Measurements from ENCODE around the gene GARNL3. TPM values are rescaled to one million over a fixed set of nuclear protein-coding genes. Genes with fewer than 3 reads are reported as not detected.

GARNL3 gene
- total RNA-seq, 1 donor from 2014 or later = 2.4 TPM

GRCh38 chr9:127415657-127416056 lies 151.1 kb downstream of the GARNL3 start:
- DNase-seq = no peak

- no peak for DNase-seq
Measured at GRCh38 chr9:127417131-127418036, 152.8 kb downstream of the GARNL3 start.

- peak; percentile 46 for DNase-seq
Measured at GRCh38 chr9:127418037-127418471, 153.5 kb downstream of the GARNL3 start.

GRCh38 chr9:127419348-127419747 lies 154.8 kb downstream of the GARNL3 start:
- DNase-seq = no peak

GRCh38 chr9:127421057-127421456 lies 156.5 kb downstream of the GARNL3 start:
- DNase-seq = no peak

GRCh38 chr9:127422133-127422782 lies 157.7 kb downstream of the GARNL3 start:
- no peak for DNase-seq

GRCh38 chr9:127422787-127423186 lies 158.2 kb downstream of the GARNL3 start:
- no peak for DNase-seq

- no peak for DNase-seq
Measured at GRCh38 chr9:127423476-127423933, 158.9 kb downstream of the GARNL3 start.

GRCh38 chr9:127423934-127424675 lies 159.5 kb downstream of the GARNL3 start, which contains the start of gene ZNF79:
TSS of gene ZNF79 (plus strand) at chr9:127424382. CDS start at chr9:127424788, 406 bp downstream.
- peak; percentile 97 for DNase-seq

GRCh38 chr9:127424676-127424999 lies 160.1 kb downstream of the GARNL3 start:
- no peak for DNase-seq

GRCh38 chr9:127426756-127427155 lies 162.2 kb downstream of the GARNL3 start:
- DNase-seq = no peak

GRCh38 chr9:127428348-127428747 lies 163.8 kb downstream of the GARNL3 start:
- no peak for DNase-seq

GRCh38 chr9:127430415-127430814 lies 165.8 kb downstream of the GARNL3 start:
- no peak for DNase-seq

- DNase-seq = no peak
Measured at GRCh38 chr9:127437497-127438264, 173.1 kb downstream of the GARNL3 start.

GRCh38 chr9:127438394-127438793 lies 173.8 kb downstream of the GARNL3 start:
- no peak for DNase-seq

Other genes starting within 250 kb of the GARNL3 start
- 12.3 and 14.9 TPM in 2 replicates for gene ANGPTL2, start 142.1 kb upstream of the GARNL3 start, total RNA-seq
- 10.1 and 11.9 TPM in 2 replicates for gene SLC2A8, start 132.4 kb downstream of the GARNL3 start, total RNA-seq
- 11.8 and 14.8 TPM in 2 replicates for gene ZNF79, start 159.6 kb downstream of the GARNL3 start, total RNA-seq
- gene RPL12, start 186.6 kb downstream of the GARNL3 start, total RNA-seq = 969 and 1,693 TPM in 2 replicates
- 15.7 and 16.2 TPM in 2 replicates for gene LRSAM1, start 186.7 kb downstream of the GARNL3 start, total RNA-seq

Data from dermis blood vessel endothelial cell (primary cell).